GM20431 (cell line): ENCODE data around the gene KBTBD12.
"Not testable (repeated sequence)": the region's sequence is repeated elsewhere in the genome, so short reads cannot be mapped to it uniquely, and the experiment has no call there.

ENCODE experiments used
- in situ Hi-C: fragments of 300-500 bp; cut with MseI, MboI; formaldehyde crosslinking; loops from one replicate; pipeline ENCODE4 v1.15.0; 2020; ENCODE audit warnings: low sequenced_read_pairs; ENCODE audit not compliant: unreplicated experiment

The KBTBD12 gene, protein sequence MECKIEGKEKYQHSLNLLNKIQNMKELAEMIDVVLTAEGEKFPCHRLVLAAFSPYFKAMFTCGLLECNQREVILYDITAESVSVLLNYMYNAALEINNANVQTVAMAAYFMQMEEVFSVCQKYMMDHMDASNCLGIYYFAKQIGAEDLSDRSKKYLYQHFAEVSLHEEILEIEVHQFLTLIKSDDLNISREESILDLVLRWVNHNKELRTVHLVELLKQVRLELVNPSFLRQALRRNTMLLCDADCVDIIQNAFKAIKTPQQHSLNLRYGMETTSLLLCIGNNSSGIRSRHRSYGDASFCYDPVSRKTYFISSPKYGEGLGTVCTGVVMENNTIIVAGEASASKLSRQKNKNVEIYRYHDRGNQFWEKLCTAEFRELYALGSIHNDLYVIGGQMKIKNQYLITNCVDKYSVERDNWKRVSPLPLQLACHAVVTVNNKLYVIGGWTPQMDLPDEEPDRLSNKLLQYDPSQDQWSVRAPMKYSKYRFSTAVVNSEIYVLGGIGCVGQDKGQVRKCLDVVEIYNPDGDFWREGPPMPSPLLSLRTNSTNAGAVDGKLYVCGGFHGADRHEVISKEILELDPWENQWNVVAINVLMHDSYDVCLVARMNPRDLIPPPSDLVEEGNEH

DNA sequence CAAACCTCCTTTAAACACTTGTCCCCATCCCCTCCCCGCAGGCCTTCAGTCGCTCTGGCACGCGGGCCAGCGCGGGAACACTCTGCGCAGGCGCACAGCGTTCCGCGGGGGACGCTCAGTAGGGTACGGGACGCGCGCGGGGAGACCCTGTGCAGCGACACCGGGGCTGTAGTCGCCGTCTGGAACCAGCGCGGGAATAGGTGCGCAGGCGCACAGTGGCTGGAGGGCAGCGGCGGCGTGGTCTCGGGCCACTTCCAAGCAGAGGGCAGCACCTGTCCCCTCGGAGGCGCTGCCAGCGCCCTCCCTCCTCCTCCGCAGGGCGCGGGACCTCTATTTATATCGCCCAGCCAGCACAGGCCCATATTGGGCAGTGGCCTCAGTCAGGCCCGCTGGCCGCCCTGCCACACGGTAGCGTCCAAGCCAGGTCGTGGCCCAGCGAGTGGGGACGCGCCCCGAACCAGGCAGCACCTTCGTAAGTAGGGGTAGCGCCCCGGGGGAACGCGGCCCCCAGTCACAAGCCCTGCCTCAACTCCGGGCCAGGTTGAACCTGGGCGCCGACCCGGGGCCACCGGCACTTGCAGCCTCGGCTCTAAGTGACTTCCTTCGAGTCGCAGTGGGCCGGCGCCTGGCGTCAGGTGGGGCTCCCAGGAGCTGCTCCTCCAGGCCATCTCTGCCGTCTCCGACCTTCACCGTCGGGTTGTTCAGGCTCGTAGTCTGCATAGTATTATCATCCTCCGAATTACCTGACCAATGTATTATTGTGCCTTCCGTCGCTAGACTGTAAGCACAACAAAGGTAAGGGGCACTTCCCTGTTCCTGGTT lies at the start of gene KBTBD12:
Gene KBTBD12, plus strand, starts transcription at position 118 of the 822 bp plus-strand sequence. CDS start 7,830 bp downstream, outside the sequence.
- in situ Hi-C loops, result no loop called here

DNA sequence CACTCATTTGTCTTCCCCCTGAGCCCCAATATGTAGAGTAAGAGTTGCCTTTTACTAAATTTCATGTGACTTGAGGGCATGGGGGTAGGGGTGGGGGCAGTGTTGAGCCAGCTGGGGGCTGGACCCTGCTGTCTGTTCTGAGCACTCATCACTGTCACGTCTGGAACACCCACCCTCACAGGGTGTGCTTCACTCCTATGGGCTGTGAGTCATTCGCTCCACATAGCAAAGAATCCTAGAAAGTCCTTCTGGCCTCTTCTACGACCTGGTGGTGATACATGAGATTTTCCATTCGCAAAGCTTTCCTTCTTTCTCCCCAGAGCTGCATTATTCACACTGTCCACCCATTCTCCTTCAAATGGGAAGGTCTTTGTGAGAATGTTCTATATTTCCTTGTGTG lies 49.1 kb upstream of the KBTBD12 start:
- in situ Hi-C loops, result no loop called here

- in situ Hi-C loops, result no loop called here
Measured at GRCh38 chr3:127867412-127867811, 47.6 kb upstream of the KBTBD12 start.

DNA sequence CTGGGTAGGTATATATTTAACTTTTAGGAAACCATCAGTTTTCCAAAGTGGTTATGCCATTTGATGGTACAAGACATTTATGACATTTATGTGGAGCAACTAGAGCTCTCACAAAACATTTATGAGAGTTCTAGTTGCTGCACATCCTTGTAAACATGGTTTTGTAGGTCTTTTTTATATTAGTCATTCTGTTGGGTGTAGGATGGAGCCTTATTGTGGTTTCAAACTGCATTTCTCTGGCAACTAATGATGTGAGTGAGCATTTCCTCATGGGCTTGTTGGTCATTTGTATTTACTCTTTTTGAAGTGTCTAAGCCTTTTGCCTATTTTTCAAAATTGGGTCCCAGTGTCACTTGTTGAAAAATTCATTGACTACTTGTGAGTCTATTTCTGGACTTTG lies 47.0 kb upstream of the KBTBD12 start:
- in situ Hi-C loops, result no loop called here

DNA sequence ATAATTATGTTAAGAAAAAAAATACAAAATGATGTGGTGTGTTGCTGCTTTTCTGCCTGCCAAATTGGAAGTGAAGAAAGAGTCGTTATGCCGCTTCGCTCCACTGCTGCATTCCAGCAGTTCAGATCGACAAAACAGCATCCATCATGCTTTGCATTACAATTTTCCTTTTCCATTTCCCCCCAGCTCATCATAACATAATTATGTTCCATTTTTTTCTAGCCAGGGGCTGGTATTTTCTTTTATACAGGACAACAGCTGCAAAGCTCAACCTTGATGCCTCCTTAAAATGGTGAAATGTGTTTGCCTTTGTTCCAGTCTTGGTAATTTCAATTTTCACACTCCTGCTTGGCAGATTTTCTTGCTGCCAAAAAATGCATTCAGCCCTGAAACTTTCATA lies 44.9 kb upstream of the KBTBD12 start:
- in situ Hi-C loops, result no loop called here

DNA sequence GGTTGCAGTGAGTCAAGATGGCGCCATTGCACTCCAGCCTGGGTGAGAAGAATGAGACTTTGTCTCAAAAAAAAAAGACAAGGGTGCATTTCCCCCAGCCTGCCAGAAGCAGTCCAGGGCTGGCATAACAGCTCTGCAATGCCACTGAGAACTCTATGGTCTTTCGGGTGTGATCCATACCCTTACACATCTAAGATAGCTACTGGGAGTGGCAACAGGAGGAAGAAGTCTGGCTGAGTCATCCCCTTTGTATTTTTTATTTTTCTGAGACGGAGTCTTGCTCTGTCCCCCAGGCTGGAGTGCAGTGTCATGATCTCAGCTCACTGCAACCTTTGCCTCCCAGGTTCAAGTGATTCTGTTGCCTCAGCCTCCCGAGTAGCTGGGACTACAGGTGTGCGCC lies 40.9 kb upstream of the KBTBD12 start:
- in situ Hi-C loops, result not testable (repeated sequence)

GRCh38 chr3:127881586-127881985 lies 33.4 kb upstream of the KBTBD12 start:
- in situ Hi-C loops, result no loop called here

GRCh38 chr3:127884041-127884440 lies 31.0 kb upstream of the KBTBD12 start:
- in situ Hi-C loops, result no loop called here

DNA sequence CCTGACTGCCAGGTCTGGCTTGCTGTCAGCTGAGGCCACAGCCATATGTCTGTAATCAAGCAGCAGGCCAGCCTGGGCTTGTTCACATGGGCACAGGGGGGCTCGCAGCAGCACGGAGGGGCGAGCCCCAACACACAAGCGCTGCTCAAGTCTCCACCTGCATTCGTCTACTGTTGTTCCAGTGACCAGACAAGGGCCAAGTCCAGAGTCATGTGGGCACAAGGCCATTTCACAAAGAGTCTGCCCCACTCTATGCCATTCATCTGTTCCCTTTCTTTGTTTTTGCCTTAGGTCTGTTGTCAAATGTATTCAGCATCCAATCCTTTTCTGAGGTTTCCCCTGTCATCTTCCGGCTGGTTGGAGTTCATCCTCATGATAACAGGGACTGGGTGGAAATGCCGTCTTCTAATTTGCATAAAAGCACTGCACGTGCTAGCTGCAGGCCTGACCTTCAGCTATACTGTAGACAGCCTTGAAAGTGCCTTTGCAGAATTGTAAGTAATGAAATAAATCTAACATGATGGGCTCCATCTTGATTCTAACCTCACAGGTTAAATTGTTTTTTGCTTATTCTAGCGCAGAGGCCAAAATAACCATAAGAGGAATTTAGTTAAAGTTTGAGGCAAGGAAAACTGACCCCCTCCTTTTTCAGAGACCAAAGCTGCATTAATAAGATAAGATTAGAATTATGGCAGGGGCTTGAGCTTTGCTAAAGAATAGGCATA lies 28.6 kb upstream of the KBTBD12 start:
- in situ Hi-C loops, result no loop called here

DNA sequence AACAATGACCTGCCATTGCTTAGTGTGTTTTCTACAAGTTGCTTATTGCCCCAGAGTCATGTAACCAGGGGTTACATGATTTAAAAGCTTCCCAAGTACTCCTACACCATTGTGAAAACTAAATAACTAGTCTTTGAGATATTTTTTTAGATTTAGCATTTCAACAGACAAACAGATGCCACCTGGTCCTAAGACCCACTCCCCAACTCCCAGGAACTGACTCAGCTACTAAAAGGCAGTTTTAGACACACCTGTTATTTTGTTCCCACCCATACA lies 28.1 kb upstream of the KBTBD12 start:
- in situ Hi-C loops, result no loop called here

- in situ Hi-C loops, result no loop called here
Measured at GRCh38 chr3:127887321-127887720, 27.7 kb upstream of the KBTBD12 start.

DNA sequence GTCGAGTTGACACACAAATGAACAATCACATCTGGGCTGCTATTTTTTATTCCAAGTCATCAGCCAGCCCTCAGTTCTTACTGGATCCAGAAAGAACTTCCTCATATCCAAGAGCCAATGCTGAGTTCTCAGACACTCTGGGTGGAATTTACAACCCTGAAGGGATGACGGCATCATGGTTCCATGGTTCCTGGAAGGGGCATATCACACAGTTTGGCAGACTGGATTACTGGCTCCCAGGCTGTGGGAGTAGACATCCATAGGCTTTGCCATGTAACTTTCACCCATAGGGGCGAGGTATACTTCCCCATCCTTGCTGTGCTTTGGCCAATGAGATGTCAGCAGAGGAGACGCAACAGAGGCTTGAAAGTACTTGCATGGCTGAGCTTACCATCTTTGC lies 26.9 kb upstream of the KBTBD12 start:
- in situ Hi-C loops, result no loop called here

DNA sequence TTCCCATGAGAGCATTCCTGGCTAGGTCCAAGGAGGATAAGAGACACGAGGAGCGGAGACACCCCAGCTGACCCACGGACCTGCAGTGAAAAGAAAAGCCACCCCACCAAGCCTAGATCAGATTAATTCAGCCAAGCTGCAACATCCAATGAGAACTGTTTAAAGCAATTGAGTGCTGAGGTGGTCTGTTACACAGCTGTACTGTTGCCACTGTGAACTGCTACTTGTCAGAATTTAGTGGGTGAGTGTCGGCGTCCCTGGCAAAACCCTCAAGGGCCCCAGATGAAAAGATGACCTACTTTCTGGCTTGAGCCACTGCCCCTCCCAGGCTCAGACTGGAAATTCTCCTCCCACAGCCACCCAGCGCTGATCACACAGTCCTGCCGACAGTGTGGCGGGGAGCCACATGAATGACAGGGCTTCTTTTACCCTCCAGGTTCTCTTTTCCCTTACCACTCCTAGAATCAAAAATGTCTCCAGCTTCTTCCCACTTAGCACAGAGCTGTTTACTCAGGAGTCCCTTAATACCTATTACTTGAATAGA lies 26.4 kb upstream of the KBTBD12 start:
- in situ Hi-C loops, result no loop called here

GRCh38 chr3:127889461-127889863 lies 25.6 kb upstream of the KBTBD12 start:
- in situ Hi-C loops, result no loop called here

- in situ Hi-C loops, result no loop called here
Measured at GRCh38 chr3:127889976-127890650, 24.9 kb upstream of the KBTBD12 start.

DNA sequence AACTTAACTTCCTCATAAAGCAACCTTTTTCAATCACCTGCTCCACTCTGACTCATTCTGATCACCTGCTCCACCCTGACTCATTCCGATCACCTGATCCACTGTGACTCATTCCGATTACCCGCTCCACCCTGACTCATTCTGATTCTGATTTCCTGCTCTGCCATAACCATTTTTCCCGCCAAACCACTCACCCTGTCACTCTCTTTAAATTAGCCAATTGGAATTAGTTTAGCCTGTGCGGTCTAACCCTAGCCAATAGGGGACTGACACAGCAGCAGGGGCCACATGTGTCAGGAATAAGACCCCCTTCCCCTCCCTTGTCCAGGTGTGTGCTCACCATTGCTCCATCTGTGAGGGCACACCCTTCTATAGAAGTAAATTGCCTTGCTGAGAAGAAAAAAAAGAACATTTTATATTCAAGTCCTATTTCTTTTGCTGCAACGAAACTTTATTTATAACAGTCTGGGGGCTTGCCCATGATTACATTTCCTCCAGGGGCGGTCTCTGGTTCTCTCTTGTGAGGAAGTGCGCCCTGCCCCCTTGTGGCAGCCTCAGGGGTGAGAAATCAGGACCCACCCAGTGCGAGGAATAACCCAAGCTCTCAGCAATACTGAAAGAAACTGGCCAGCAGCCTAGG lies 24.3 kb upstream of the KBTBD12 start:
- in situ Hi-C loops, result not testable (repeated sequence)

DNA sequence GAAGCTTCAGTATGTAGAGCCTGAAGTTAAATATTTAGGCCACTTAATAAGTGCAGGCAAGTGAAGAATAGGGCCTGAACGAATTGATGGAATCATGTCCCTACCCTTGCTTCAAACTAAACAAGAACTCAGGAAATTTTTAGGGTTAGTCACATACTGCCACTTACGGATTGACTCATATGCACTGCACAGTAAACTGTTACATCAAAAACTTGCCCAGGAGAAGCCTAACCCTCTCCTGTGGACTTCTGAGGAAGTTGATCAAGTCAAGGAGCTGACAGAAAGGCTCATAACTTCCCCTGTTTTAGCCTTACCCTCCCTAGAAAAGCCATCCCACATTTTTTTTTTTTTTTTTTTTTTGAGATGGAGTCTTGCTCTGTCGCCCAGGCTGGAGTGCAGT lies 20.6 kb upstream of the KBTBD12 start:
- in situ Hi-C loops, result no loop called here

DNA sequence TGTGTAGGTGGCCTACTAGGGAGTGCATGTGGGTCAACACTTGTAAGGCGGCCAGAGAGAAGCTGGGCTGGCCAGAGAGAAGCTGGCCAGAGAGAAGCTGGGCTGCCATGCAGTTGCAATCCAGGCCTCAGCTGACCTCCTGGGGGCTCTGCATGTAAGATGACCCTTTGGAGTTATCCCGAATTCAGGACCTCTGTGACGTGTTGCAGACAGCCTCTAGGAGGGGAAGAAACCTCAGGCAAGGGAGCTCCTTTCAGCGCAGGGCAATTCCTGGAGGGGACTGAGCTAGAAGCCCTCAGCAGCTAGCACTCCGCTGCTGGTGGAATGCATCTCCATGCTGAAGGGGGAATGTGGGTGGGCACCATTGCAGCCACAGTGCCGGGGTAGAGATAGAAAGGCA lies 15.8 kb upstream of the KBTBD12 start:
- in situ Hi-C loops, result no loop called here

GRCh38 chr3:127899766-127900165 lies 15.3 kb upstream of the KBTBD12 start:
- in situ Hi-C loops, result no loop called here
